Left forelimb (tissue), 1 donor: ENCODE results near the gene CFAP45.

Experiments
- DNase-seq: peaks from one replicate; pipeline ENCODE4 v3.0.0-alpha.2; 2018; ENCODE audit warnings: low spot score

CFAP45 gene

DNA sequence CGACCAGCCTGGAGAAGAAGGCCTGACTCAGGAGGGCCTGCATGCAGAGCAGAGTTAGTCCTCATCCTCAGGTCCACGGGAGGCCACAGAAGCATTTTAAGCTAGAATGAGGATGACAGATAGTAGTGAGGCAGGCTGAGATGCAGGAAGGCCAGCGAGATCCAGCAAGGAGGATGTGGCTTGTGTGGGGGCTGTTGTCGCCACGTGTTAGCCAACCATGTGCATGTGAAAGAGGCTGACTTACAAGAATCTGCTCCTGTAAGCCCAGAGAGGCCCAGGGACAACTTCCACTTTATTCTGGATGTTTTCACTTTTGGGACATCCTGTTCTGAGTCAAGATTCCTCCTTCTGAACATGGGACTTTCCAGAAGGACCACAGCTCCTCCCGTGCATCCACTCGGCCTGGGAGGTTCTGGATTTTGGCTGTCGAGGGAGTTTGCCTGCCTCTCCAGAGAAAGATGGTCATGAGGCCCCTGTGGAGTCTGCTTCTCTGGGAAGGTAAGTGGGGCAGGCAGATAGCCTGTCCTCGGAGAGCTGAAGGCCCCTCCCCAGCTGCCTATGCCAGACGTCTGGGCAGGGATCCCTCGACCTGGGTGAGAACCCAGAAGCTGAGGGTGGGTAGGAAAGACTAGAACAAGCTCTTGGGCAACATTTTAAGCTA, 73.4 kb downstream of the CFAP45 start, which contains the start of gene SLAMF8:
Gene SLAMF8 (plus strand): TSS at position 433 of the 661 bp plus-strand sequence. CDS start 26 bp downstream, at position 459.
- DNase-seq: no peak

DNA sequence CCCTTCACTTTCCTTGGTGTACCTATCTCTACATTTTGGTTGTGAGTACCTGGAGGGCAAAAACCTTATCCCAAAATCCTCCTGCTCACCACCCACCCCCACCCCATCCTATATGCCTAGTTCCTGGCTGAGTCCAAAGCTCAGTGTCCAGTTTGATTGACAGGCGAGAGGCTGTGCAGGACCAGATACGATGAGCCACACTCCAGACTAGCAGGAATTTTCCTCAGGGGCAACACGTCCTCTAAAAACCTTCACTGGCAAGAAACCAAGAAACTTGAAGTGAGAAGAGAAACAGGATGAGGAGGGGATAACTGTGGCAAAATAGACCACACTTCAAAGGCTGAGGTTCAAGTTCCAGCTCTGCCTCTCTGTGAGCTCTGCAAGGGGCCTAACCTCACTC, 74.4 kb downstream of the CFAP45 start:
- DNase-seq: no peak

DNA sequence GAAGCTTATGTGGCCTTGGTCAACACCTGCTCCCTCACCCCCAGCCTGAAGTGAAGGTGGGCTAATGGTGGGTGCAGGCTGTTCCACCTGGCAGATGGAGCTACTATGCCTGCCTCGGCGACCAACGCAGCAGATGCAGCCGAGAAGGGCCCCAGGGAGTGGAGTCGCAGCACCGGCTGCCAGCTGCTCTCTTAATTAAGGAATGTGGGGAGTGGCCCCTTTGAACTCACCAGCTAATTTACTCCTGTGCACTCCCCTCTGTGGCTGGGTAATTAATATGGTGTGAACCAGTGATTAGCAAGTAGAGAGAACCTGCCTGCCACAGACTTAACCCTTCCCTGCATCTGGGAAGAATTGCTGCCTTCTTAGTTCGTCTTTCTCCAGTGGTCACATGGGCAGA, 76.6 kb downstream of the CFAP45 start:
- DNase-seq: no peak
